HEK293 (cell line): Measurements from ENCODE around the gene WDFY3.

ENCODE experiments used
- CTCF ChIA-PET: fragments of 350-600 bp; formaldehyde crosslinking; extraction: SDS; loops from one replicate; lab custom pipeline; 2021; ENCODE audit warnings: antibody characterized with exemption; lab: Yijun Ruan, JAX
- POLR2A ChIA-PET: fragments of 300-600 bp; formaldehyde crosslinking; extraction: SDS; loops from one replicate; lab custom pipeline; 2020; ENCODE audit warnings: antibody characterized with exemption, inconsistent platforms; lab: Yijun Ruan, JAX
- H3K27ac ChIP-seq: fragments of 200-500 bp; sonication (Bioruptor generic); 2 replicates; pipeline ENCODE4 v1.5.1; 2014; ENCODE audit warnings: low read depth, low read length, control low read depth, inconsistent platforms; ENCODE audit errors: extremely low read depth
- H3K36me3 ChIP-seq, 2 experiments: fragments of 200-500 bp in 1 of 2; sonication (Bioruptor generic) in 1 of 2; 1 replicate in 1 of 2; 2 replicates in 1 of 2; pipeline ENCODE4 v1.5.1; 2014 to 2017; ENCODE audit warnings: inconsistent platforms in 2 of 2, low read length in 2 of 2; ENCODE audit not compliant: control insufficient read depth in 2 of 2, insufficient read depth in 1 of 2
- H3K4me1 ChIP-seq: fragments of 200-500 bp; sonication (Bioruptor generic); 2 replicates; pipeline ENCODE4 v1.5.1; 2014; ENCODE audit warnings: mild to moderate bottlenecking, low read length, inconsistent platforms; ENCODE audit not compliant: control insufficient read depth, insufficient read depth
- H3K4me3 ChIP-seq: 2 replicates; pipeline ENCODE4 v1.5.1; 2011; ENCODE audit warnings: low read depth, mild to moderate bottlenecking, control low read depth, low read length, moderate library complexity
- H3K9me3 ChIP-seq: fragments of 200-500 bp; sonication (Bioruptor generic); 2 replicates; pipeline ENCODE4 v1.5.1; 2014; ENCODE audit warnings: low read depth, low read length, inconsistent platforms; ENCODE audit not compliant: control insufficient read depth, insufficient read depth
- BCL11A ChIP-seq: fragments of 450-650 bp; formaldehyde crosslinking; IDR thresholded peaks from 2 replicates; pipeline ENCODE4 v1.5.1; 2016; ENCODE audit warnings: low read depth, missing biosample characterization, missing genetic modification characterization
- GLIS1 ChIP-seq: fragments of 450-650 bp; formaldehyde crosslinking; IDR thresholded peaks from 2 replicates; pipeline ENCODE4 v1.5.1; 2016; ENCODE audit warnings: missing biosample characterization, missing genetic modification characterization
- KLF17 ChIP-seq: fragments of 450-650 bp; formaldehyde crosslinking; IDR thresholded peaks from 2 replicates; pipeline ENCODE4 v1.5.1; 2016; ENCODE audit warnings: missing biosample characterization, missing genetic modification characterization
- OVOL3 ChIP-seq: fragments of 450-650 bp; formaldehyde crosslinking; IDR thresholded peaks from 2 replicates; pipeline ENCODE4 v1.5.1; 2016; ENCODE audit warnings: missing biosample characterization, missing genetic modification characterization
- TSHZ1 ChIP-seq: fragments of 450-650 bp; formaldehyde crosslinking; IDR thresholded peaks from 2 replicates; pipeline ENCODE4 v1.5.1; 2016; ENCODE audit warnings: missing biosample characterization, missing genetic modification characterization, borderline replicate concordance
- ZNF133 ChIP-seq: fragments of 450-650 bp; formaldehyde crosslinking; IDR thresholded peaks from 2 replicates; pipeline ENCODE4 v1.5.1; 2016; ENCODE audit warnings: missing biosample characterization, missing genetic modification characterization
- ZNF23 ChIP-seq: fragments of 450-650 bp; formaldehyde crosslinking; IDR thresholded peaks from 2 replicates; pipeline ENCODE4 v1.5.1; 2016; ENCODE audit warnings: missing biosample characterization, missing genetic modification characterization, borderline replicate concordance
- ZNF341 ChIP-seq: fragments of 450-650 bp; formaldehyde crosslinking; IDR thresholded peaks from 2 replicates; pipeline ENCODE4; 2016; ENCODE audit warnings: low read depth, missing biosample characterization, missing genetic modification characterization
- ZNF354C ChIP-seq: fragments of 450-650 bp; formaldehyde crosslinking; IDR thresholded peaks from 2 replicates; pipeline ENCODE4 v1.5.1; 2016; ENCODE audit warnings: missing biosample characterization, missing genetic modification characterization, low read depth, borderline replicate concordance
- ZNF362 ChIP-seq: fragments of 450-650 bp; formaldehyde crosslinking; IDR thresholded peaks from 2 replicates; pipeline ENCODE4 v1.5.1; 2016; ENCODE audit warnings: missing biosample characterization, missing genetic modification characterization
- ZNF37A ChIP-seq: fragments of 450-650 bp; IDR thresholded peaks from 2 replicates; pipeline ENCODE4 v1.5.1; 2018; ENCODE audit warnings: missing biosample characterization, missing genetic modification characterization
- ZNF394 ChIP-seq: fragments of 450-650 bp; formaldehyde crosslinking; IDR thresholded peaks from 2 replicates; pipeline ENCODE4 v1.5.1; 2016; ENCODE audit warnings: missing biosample characterization, missing genetic modification characterization, mild to moderate bottlenecking, moderate library complexity, borderline replicate concordance
- ZNF529 ChIP-seq: fragments of 450-650 bp; formaldehyde crosslinking; IDR thresholded peaks from 2 replicates; pipeline ENCODE4 v1.5.1; 2017; ENCODE audit warnings: missing genetic modification characterization, missing biosample characterization; ENCODE audit not compliant: insufficient replicate concordance
- ZNF624 ChIP-seq: fragments of 450-650 bp; formaldehyde crosslinking; IDR thresholded peaks from 2 replicates; pipeline ENCODE4 v1.5.1; 2017; ENCODE audit warnings: missing biosample characterization, missing genetic modification characterization
- ZNF776 ChIP-seq: fragments of 450-650 bp; formaldehyde crosslinking; IDR thresholded peaks from 2 replicates; pipeline ENCODE4 v1.5.0; 2017; ENCODE audit warnings: missing biosample characterization, missing genetic modification characterization, borderline replicate concordance
- ZNF830 ChIP-seq: fragments of 450-650 bp; IDR thresholded peaks from 2 replicates; pipeline ENCODE4 v1.5.0; 2018; ENCODE audit warnings: missing biosample characterization, missing genetic modification characterization, low read depth, mild to moderate bottlenecking, moderate library complexity
- ZXDB ChIP-seq: fragments of 450-650 bp; formaldehyde crosslinking; IDR thresholded peaks from 2 replicates; pipeline ENCODE4 v1.5.1; 2016; ENCODE audit warnings: missing biosample characterization, missing genetic modification characterization

WDFY3 gene

GRCh38 chr4:84790769-84791565 is 175.5 kb downstream of the WDFY3 start:
- H3K36me3 ChIP-seq = peaks cover 3 to 64% of the 10 kb centered on the region in 2 experiments

GRCh38 chr4:84786478-84786877 is 180.0 kb downstream of the WDFY3 start:
- H3K4me1 ChIP-seq = no peaks in the 10 kb centered on the region
- no peak overlapping the region for H3K27ac ChIP-seq
- POLR2A ChIA-PET = no interaction called here
- TF ChIP-seq BCL11A (no peak), ZNF37A (tag by site-specific recombination) (no peak)
- CTCF ChIA-PET = interaction anchor here (0.6 kb wide), 1 partner anchor 83 kb away, joined by 3 read pairs; no protein-coding TSS in a partner anchor
- H3K9me3 ChIP-seq = no peaks in the 10 kb centered on the region
- H3K4me3 ChIP-seq = no peak overlapping the region
- H3K36me3 ChIP-seq = peaks cover 9 to 82% of the 10 kb centered on the region in 2 experiments; a peak in 2 of 3 replicates

More at GRCh38 chr4:84790769-84791565, 175.5 kb downstream of the WDFY3 start:
- TF ChIP-seq ZNF529 (tag by site-specific recombination) = no peak
- TF ChIP-seq OVOL3 = no peak
- TF ChIP-seq ZNF394 (tag by site-specific recombination) = no peak
- no peak for TF ChIP-seq ZNF830 (tag by site-specific recombination)
- TF ChIP-seq TSHZ1 = no peak
- no peak for TF ChIP-seq ZNF354C (tag by site-specific recombination)
- no peak for TF ChIP-seq ZNF362
- no peak for TF ChIP-seq GLIS1 (tag by site-specific recombination)
- no peak for TF ChIP-seq ZNF133 (tag by site-specific recombination)
- TF ChIP-seq KLF17 (tag by site-specific recombination) = no peak
- no peak for TF ChIP-seq ZNF776 (tag by site-specific recombination)
- TF ChIP-seq ZNF624 (tag by site-specific recombination) = no peak
- TF ChIP-seq ZXDB (tag by site-specific recombination) = no peak
- no peak for TF ChIP-seq ZNF341
- TF ChIP-seq ZNF23 (tag by site-specific recombination) = no peak
- ChIA-PET CTCF (interaction anchor here (0.6 to 0.7 kb wide), 2 partner anchors 162 to 183 kb away, joined by 3 read pairs; no protein-coding TSS in a partner anchor), POLR2A (no interaction called here)
- H3K4me3 ChIP-seq = no peak overlapping the region
- no peak overlapping the region for H3K27ac ChIP-seq
- H3K4me1 ChIP-seq = no peaks in the 10 kb centered on the region
- no peaks in the 10 kb centered on the region for H3K9me3 ChIP-seq
